HS-5 (cell line): ENCODE measurements around the gene LASP1NB.
"Not testable (repeated sequence)": the region's sequence is repeated elsewhere in the genome, so short reads cannot be mapped to it uniquely, and the experiment has no call there.

ENCODE experiments used
- DNase-seq: peaks from one replicate; pipeline ENCODE4 v3.0.0-alpha.2; 2012; ENCODE audit warnings: low read depth

The LASP1NB gene

GRCh38 chr17:38918129-38918913 lies 7.1 kb upstream of the LASP1NB start:
- no peak for DNase-seq

GRCh38 chr17:38918916-38919315 lies 6.5 kb upstream of the LASP1NB start:
- DNase-seq = no peak

DNA sequence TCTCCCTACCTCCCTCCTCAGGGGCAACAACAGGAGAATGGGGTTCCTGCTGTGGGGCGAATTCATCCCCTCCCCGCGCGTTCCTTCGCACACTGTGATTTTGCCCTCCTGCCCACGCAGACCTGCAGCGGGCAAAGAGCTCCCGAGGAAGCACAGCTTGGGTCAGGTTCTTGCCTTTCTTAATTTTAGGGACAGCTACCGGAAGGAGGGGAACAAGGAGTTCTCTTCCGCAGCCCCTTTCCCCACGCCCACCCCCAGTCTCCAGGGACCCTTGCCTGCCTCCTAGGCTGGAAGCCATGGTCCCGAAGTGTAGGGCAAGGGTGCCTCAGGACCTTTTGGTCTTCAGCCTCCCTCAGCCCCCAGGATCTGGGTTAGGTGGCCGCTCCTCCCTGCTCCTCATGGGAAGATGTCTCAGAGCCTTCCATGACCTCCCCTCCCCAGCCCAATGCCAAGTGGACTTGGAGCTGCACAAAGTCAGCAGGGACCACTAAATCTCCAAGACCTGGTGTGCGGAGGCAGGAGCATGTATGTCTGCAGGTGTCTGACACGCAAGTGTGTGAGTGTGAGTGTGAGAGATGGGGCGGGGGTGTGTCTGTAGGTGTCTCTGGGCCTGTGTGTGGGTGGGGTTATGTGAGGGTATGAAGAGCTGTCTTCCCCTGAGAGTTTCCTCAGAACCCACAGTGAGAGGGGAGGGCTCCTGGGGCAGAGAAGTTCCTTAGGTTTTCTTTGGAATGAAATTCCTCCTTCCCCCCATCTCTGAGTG lies 5.9 kb upstream of the LASP1NB start:
- DNase-seq = no peak

DNA sequence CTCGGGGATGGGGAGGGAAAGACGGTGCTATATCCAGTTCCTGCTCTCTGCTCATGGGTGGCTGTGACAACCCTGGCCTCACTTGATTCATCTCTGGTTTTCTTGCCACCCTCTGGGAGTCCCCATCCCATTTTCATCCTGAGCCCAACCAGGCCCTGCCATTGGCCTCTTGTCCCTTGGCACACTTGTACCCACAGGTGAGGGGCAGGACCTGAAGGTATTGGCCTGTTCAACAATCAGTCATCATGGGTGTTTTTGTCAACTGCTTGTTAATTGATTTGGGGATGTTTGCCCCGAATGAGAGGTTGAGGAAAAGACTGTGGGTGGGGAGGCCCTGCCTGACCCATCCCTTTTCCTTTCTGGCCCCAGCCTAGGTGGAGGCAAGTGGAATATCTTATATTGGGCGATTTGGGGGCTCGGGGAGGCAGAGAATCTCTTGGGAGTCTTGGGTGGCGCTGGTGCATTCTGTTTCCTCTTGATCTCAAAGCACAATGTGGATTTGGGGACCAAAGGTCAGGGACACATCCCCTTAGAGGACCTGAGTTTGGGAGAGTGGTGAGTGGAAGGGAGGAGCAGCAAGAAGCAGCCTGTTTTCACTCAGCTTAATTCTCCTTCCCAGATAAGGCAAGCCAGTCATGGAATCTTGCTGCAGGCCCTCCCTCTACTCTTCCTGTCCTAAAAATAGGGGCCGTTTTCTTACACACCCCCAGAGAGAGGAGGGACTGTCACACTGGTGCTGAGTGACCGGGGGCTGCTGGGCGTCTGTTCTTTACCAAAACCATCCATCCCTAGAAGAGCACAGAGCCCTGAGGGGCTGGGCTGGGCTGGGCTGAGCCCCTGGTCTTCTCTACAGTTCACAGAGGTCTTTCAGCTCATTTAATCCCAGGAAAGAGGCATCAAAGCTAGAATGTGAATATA lies 4.8 kb upstream of the LASP1NB start:
- no peak for DNase-seq

- no peak for DNase-seq
These were observed 3.5 kb upstream of the LASP1NB start for GRCh38 chr17:38921756-38922411.

DNA sequence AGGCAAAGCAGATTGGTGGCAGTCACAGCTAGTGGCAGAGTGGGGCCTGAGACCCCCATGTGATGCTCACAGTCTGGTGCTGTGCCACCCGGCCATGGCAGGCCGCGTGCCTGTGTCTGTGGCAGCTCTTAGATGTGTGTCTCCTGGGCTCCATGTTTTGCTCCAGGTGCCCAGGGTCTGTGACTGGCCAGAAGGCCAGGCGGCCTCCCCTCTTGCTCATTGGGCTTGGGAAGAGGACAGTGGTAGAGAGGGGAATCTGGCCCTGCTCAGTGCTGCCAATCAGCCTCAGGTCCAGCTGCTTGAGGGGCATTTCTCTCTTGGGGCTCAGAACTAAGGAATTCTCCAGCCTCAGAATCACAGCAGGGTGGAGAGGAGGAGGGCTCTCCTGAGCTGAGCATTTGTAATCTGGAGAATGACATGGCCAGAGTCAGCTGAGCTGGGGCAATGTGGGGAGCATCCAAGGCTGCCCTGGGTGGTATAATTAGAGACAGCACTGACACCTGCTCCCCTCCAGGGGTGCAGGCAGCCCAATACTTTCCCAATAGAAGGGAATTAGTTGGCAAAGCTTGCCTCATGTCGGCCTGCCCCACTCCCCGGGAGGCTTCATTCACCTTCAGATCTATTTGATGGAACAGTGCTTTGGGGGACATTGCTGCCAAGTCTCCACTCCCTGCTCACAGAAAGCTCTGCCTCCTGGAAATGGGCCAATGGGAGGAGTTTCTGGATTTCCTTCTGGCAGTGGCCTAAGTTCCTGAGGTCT lies 2.7 kb upstream of the LASP1NB start:
- DNase-seq = no peak

DNA sequence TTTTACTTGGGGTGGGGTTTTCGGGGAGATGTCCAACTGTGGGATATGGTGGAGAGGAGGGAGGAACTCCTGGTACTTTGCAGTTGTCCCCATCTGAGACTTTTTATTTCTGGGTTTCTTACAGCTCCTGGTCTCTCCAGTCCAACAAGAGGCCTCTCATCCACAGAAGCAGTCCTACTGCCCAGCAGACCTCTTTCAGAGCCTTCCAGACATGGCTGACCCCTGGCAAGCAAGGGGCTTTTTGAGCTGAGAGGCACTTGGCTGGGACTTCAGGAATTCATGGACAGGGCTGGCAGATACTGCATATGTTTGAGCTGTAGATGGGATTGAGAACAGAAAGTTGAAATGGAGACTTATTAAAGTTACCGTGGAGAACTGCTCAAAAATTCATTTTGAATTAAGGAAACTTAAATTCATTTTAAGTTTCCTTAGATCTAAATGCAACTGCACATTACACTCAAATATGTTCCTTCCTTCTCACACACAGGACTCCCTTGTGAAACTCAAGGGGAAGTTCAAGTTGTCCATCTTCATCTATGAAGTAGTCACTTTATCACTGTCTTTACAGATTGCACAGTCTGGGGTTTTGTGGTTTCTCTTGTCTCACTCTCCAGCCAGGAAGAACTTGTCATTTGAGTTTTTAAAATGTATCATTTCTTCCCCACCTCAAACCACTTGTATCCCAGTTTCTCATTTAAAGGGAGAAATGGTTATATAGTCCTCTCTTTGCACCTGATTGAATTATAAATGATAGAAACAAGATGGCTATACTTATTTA lies 1.1 kb downstream of the LASP1NB start:
- no peak for DNase-seq

GRCh38 chr17:38930782-38931181 lies 5.4 kb downstream of the LASP1NB start:
- DNase-seq = not testable (repeated sequence)

GRCh38 chr17:38933962-38934361 lies 8.5 kb downstream of the LASP1NB start:
- DNase-seq = not testable (repeated sequence)

GRCh38 chr17:38939987-38940386 lies 14.6 kb downstream of the LASP1NB start:
- no peak for DNase-seq

GRCh38 chr17:38940404-38940803 lies 15.0 kb downstream of the LASP1NB start:
- no peak for DNase-seq

GRCh38 chr17:38942696-38943334 lies 17.4 kb downstream of the LASP1NB start:
- no peak for DNase-seq

DNA sequence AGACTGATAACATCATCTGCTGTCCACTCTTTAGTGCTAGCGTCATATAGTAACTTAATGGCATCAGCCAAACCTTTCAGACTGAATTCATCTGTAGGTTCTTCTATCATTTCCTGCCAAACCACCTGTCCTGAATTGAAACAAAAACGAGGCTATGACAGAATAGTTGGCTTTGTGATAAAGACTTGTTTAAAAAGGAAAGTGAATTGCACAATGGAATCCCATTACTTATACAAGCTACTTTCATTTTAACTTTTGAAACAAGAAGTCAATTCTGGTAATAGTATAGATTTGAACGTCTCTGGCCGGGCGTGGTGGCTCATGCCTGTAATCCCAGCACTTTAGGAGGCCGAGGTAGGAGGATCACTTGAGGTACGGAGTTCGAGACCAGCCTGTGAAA lies 18.2 kb downstream of the LASP1NB start:
- no peak for DNase-seq

DNA sequence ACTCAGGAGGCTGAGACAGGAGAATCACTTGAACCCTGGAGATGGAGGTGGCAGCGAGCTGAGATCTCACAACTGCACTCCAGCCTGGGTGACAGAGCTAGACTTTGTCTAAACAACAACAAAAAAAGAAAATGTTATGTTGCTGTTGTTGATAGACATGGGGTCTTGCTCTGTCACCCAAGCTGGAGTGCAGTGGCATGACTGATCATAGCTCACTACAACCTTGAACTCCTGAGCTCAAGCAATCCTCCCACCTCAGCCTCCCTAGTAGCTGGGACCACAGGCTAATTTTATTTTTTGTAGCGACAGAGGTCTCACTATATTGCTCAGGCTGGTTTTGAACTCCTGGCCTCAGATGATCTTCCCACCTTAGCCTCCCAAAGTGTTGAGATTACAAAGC lies 21.8 kb downstream of the LASP1NB start:
- no peak for DNase-seq

- not testable (repeated sequence) for DNase-seq
These were observed 28.4 kb downstream of the LASP1NB start for GRCh38 chr17:38953800-38954199.

GRCh38 chr17:38958326-38958725 lies 32.9 kb downstream of the LASP1NB start:
- DNase-seq = no peak

DNA sequence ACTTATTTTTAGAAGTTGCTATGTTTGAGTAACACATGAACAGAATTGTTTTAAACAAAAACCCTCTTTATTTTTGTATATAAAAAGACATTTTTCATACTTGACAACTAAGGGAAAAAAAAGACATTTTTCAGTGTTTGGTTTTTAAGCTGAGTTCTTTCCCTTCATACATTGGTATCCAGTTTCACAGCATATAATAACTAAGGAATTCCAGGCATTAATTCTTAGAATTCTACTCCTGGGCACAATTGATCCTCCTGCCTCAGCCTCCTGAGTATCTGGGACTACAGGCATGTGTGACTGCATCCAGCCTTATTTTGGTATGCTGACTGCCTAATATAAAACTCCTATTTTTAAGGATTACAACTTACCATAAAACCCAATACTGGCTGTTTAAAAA lies 33.3 kb downstream of the LASP1NB start:
- peak; percentile 14 for DNase-seq

- DNase-seq = no peak
These were observed 34.1 kb downstream of the LASP1NB start for GRCh38 chr17:38959508-38959907.

DNA sequence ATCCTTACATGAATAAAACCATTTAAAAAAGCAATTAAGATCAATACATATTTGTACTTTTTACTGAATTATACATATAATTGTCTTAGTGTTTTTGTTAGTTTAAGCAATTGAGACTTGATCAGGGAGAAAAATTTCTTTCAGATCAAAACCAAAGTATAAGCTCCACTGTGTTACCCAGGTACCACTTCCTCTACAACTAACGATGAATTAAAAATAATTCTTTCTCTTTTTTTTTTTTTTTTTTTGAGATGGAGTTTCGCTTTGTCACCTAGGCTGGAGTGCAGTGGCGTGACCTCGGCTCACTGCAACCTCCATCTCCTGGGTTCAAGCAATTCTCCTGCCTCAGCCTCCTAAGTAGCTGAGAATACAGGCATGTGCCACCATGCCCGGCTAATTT lies 35.0 kb downstream of the LASP1NB start:
- DNase-seq = no peak

GRCh38 chr17:38961413-38961812 lies 36.0 kb downstream of the LASP1NB start:
- no peak for DNase-seq
